A549 (cell line): ENCODE results near the gene CDH4.

Experiments used
- CHD2 ChIP-seq: fragments of 150-350 bp; IDR thresholded peaks from 2 replicates; pipeline ENCODE4 v1.6.1; 2014; ENCODE audit warnings: low read length; ENCODE audit not compliant: partially characterized antibody
- PHF8 ChIP-seq: fragments of 200-600 bp; sonication (generic); IDR thresholded peaks from 2 replicates; pipeline ENCODE4 v1.6.1; 2016; ENCODE audit warnings: low read depth, mild to moderate bottlenecking, antibody characterized with exemption, moderate library complexity, borderline replicate concordance
- POLR2A ChIP-seq: IDR thresholded peaks from 2 replicates; pipeline ENCODE4 v1.6.1; 2012; ENCODE audit warnings: mild to moderate bottlenecking, low read length
- RFX5 ChIP-seq: fragments of 450-650 bp; IDR thresholded peaks from 2 replicates; pipeline ENCODE4 v1.7.1; 2014; ENCODE audit warnings: antibody characterized with exemption, mild to moderate bottlenecking, moderate library complexity
- SREBF2 ChIP-seq: fragments of 450-650 bp; IDR thresholded peaks from 2 replicates; pipeline ENCODE4 v1.6.1; 2014; ENCODE audit warnings: mild to moderate bottlenecking, moderate library complexity
- ZC3H11A ChIP-seq: fragments of 450-650 bp; IDR thresholded peaks from 2 replicates; pipeline ENCODE4 v1.6.1; 2014; ENCODE audit warnings: antibody characterized with exemption, mild to moderate bottlenecking
- TF ChIP-seq, protein P1 (sequence below): fragments of >200 bp; sonication (Bioruptor Twin); formaldehyde crosslinking; IDR thresholded peaks from 3 replicates; pipeline ENCODE4 v1.5.1; 2016
- TF ChIP-seq, protein P2 (sequence below): fragments of 250-450 bp; sonication (Bioruptor Pico); IDR thresholded peaks from 2 replicates; pipeline ENCODE4 v1.5.0; 2021; ENCODE audit warnings: mild to moderate bottlenecking, moderate library complexity, borderline replicate concordance

DNA sequence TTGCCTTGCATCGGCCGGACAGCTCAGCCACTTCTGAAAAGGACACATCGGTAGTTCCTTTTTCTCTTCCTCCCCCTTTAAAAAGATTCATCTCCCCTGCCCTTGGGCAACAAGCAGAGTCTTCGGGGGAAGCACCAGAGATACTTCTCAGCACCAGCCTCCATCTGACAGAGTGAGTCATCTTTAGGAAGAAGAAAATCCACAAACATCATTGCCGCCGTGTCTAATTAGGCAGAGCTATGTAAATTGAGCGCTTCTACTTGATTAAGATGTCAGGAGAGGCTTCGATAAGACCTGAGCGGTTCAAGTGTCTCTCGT, 627.2 kb downstream of the CDH4 start:
- TF ChIP-seq POLR2A: no peak
- TF ChIP-seq, protein P1, sequence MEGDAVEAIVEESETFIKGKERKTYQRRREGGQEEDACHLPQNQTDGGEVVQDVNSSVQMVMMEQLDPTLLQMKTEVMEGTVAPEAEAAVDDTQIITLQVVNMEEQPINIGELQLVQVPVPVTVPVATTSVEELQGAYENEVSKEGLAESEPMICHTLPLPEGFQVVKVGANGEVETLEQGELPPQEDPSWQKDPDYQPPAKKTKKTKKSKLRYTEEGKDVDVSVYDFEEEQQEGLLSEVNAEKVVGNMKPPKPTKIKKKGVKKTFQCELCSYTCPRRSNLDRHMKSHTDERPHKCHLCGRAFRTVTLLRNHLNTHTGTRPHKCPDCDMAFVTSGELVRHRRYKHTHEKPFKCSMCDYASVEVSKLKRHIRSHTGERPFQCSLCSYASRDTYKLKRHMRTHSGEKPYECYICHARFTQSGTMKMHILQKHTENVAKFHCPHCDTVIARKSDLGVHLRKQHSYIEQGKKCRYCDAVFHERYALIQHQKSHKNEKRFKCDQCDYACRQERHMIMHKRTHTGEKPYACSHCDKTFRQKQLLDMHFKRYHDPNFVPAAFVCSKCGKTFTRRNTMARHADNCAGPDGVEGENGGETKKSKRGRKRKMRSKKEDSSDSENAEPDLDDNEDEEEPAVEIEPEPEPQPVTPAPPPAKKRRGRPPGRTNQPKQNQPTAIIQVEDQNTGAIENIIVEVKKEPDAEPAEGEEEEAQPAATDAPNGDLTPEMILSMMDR: no peak
- no peak for TF ChIP-seq SREBF2
- no peak for TF ChIP-seq PHF8
- TF ChIP-seq ZC3H11A: no peak
- TF ChIP-seq CHD2: no peak
- TF ChIP-seq, protein P2, sequence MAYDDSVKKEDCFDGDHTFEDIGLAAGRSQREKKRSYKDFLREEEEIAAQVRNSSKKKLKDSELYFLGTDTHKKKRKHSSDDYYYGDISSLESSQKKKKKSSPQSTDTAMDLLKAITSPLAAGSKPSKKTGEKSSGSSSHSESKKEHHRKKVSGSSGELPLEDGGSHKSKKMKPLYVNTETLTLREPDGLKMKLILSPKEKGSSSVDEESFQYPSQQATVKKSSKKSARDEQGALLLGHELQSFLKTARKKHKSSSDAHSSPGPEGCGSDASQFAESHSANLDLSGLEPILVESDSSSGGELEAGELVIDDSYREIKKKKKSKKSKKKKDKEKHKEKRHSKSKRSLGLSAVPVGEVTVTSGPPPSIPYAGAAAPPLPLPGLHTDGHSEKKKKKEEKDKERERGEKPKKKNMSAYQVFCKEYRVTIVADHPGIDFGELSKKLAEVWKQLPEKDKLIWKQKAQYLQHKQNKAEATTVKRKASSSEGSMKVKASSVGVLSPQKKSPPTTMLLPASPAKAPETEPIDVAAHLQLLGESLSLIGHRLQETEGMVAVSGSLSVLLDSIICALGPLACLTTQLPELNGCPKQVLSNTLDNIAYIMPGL (CRISPR knock-in tag): no peak
- TF ChIP-seq RFX5: no peak
